ENCODE results near the gene RPRD2.

The RPRD2 gene

DNA sequence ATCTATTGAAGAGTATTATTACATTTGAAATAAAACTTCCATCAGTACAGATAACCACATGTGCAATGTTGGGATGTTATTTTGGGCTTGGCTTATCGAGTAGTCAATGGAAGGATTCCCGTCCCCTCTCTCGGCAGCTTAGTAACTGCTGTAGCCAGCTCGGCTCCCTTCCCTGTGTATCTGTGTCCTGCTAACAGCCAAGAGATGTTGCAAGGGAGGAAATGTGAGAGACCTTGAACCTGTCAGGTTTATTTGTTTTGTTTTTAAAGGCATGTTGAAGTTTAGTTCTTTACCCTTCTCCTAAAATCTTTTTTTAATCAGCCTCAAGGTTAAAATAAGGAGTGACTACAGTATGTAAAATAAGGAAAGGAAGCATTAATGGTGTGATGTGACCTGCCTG, 109.7 kb downstream of the RPRD2 start:
- Histone ChIP-seq H3K36me3 (ENCODE audit: control insufficient read depth, insufficient read depth, low read length) (peaks cover 12% of the 10 kb centered on the region), H4K8ac (ENCODE audit: low read depth, low read length) (no peak overlapping the region), H2BK120ac (ENCODE audit: low read depth, low read length) (no peak overlapping the region), H3K23ac (ENCODE audit: low read length) (no peak overlapping the region), H3K79me1 (ENCODE audit: low read length) (no peaks in the 10 kb centered on the region), H3K4me1 (ENCODE audit: control insufficient read depth, low read depth, low read length) (no peaks in the 10 kb centered on the region), H2AK5ac (ENCODE audit: low read length) (no peak overlapping the region), H4K5ac (ENCODE audit: low read length) (no peak overlapping the region), H2BK5ac (ENCODE audit: low read length) (no peak overlapping the region), H3K4me2 (ENCODE audit: low read length) (no peak overlapping the region), H3K9ac (ENCODE audit: low read length) (no peak overlapping the region), H3K18ac (ENCODE audit: low read length) (no peak overlapping the region), H2BK15ac (replicated peaks; ENCODE audit: low read depth) (no peak overlapping the region), H3K56ac (ENCODE audit: low read length) (no peak overlapping the region), H3K79me2 (ENCODE audit: control insufficient read depth, insufficient read depth, low read length) (no peaks in the 10 kb centered on the region), H3K4ac (ENCODE audit: low read depth, low read length) (no peak overlapping the region), H3K27ac (ENCODE audit: low read depth, low read length) (no peak overlapping the region), H3K27me3 (ENCODE audit: insufficient read depth, low read length, poor library complexity) (no peaks in the 10 kb centered on the region), H3K4me3 (ENCODE audit: low read length) (no peak overlapping the region)
- no peak for DNase-seq
- WGBS (ENCODE audit: extremely low coverage, insufficient coverage, low lambda C conversion rate) = no CpG with 5 or more reads among the region's 4 CpGs

DNA sequence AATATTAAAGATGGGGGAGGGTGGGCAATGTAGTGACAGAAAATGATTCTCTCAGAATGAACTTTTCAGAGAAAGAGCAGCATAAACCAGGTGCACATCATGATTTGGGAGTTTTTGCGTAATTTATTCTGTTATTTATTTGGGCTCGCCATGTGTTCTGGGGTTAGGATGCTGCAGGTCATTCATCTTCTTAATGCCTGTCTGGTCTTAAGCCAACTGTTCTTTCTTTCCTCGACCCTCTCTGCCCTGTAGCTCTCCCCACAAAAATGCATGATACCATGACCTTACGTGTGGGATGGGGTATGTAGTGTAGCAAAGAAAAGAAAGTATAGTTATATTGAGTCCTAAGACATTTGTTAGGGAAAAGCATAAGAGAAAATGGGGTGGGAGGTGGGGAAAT, 110.9 kb downstream of the RPRD2 start:
- H2AK5ac ChIP-seq (ENCODE audit: low read length) = no peak overlapping the region
- no peak overlapping the region for H3K56ac ChIP-seq (ENCODE audit: low read length)
- no peaks in the 10 kb centered on the region for H3K4me1 ChIP-seq (ENCODE audit: control insufficient read depth, low read depth, low read length)
- no peak overlapping the region for H3K4me2 ChIP-seq (ENCODE audit: low read length)
- H3K4me3 ChIP-seq (ENCODE audit: low read length) = no peak overlapping the region
- no peak overlapping the region for H2BK15ac ChIP-seq (replicated peaks; ENCODE audit: low read depth)
- no peak overlapping the region for H4K8ac ChIP-seq (ENCODE audit: low read depth, low read length)
- no peak overlapping the region for H3K18ac ChIP-seq (ENCODE audit: low read length)
- H3K4ac ChIP-seq (ENCODE audit: low read depth, low read length) = no peak overlapping the region
- H2BK120ac ChIP-seq (ENCODE audit: low read depth, low read length) = no peak overlapping the region
- H3K23ac ChIP-seq (ENCODE audit: low read length) = no peak overlapping the region
- DNase-seq = no peak
- H3K79me2 ChIP-seq (ENCODE audit: control insufficient read depth, insufficient read depth, low read length) = no peaks in the 10 kb centered on the region
- H3K27me3 ChIP-seq (ENCODE audit: insufficient read depth, low read length, poor library complexity) = no peaks in the 10 kb centered on the region
- no peak overlapping the region for H2BK5ac ChIP-seq (ENCODE audit: low read length)
- no peaks in the 10 kb centered on the region for H3K79me1 ChIP-seq (ENCODE audit: low read length)
- H3K9ac ChIP-seq (ENCODE audit: low read length) = no peak overlapping the region
- no CpG with 5 or more reads among the region's 4 CpGs for WGBS (ENCODE audit: extremely low coverage, insufficient coverage, low lambda C conversion rate)
- no peak overlapping the region for H3K27ac ChIP-seq (ENCODE audit: low read depth, low read length)
- H4K5ac ChIP-seq (ENCODE audit: low read length) = no peak overlapping the region
- peaks cover 12% of the 10 kb centered on the region for H3K36me3 ChIP-seq (ENCODE audit: control insufficient read depth, insufficient read depth, low read length)

GRCh38 chr1:150476754-150477153, 112.8 kb downstream of the RPRD2 start:
- no peak overlapping the region for H3K27ac ChIP-seq (ENCODE audit: low read depth, low read length)
- no peak overlapping the region for H3K4ac ChIP-seq (ENCODE audit: low read depth, low read length)
- H3K36me3 ChIP-seq (ENCODE audit: control insufficient read depth, insufficient read depth, low read length) = no peaks in the 10 kb centered on the region
- H2AK5ac ChIP-seq (ENCODE audit: low read length) = no peak overlapping the region
- H3K23ac ChIP-seq (ENCODE audit: low read length) = no peak overlapping the region
- H3K56ac ChIP-seq (ENCODE audit: low read length) = no peak overlapping the region
- no peak overlapping the region for H4K5ac ChIP-seq (ENCODE audit: low read length)
- H3K18ac ChIP-seq (ENCODE audit: low read length) = no peak overlapping the region
- no peaks in the 10 kb centered on the region for H3K79me2 ChIP-seq (ENCODE audit: control insufficient read depth, insufficient read depth, low read length)
- no peak overlapping the region for H3K9ac ChIP-seq (ENCODE audit: low read length)
- H3K79me1 ChIP-seq (ENCODE audit: low read length) = no peaks in the 10 kb centered on the region
- no peak overlapping the region for H2BK120ac ChIP-seq (ENCODE audit: low read depth, low read length)
- no peak overlapping the region for H4K8ac ChIP-seq (ENCODE audit: low read depth, low read length)
- WGBS (ENCODE audit: extremely low coverage, insufficient coverage, low lambda C conversion rate) = no CpG with 5 or more reads among the region's 3 CpGs
- DNase-seq = no peak
- H2BK15ac ChIP-seq (replicated peaks; ENCODE audit: low read depth) = no peak overlapping the region
- no peaks in the 10 kb centered on the region for H3K27me3 ChIP-seq (ENCODE audit: insufficient read depth, low read length, poor library complexity)
- H3K4me3 ChIP-seq (ENCODE audit: low read length) = no peak overlapping the region
- no peaks in the 10 kb centered on the region for H3K4me1 ChIP-seq (ENCODE audit: control insufficient read depth, low read depth, low read length)
- H3K4me2 ChIP-seq (ENCODE audit: low read length) = no peak overlapping the region
- H2BK5ac ChIP-seq (ENCODE audit: low read length) = no peak overlapping the region

DNA sequence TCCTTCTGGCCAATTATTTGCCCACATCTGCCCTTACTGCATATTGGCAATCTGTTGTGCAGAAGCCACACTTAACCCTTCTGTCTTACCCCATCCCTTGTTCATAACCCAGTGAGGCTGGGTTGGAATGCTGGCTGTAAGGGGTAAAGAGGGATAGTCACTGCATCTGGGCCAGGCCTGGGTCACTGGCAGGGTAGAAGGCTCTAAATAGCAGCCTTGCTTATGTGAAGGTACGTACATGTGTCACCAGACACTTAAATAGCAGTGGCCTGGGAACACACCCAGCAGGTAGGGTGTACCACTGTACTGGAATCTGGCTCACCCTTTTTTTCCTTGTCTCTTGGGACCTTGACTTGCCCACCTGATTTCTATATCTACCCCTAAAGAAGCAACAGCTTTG, 113.4 kb downstream of the RPRD2 start:
- no peak overlapping the region for H2BK120ac ChIP-seq (ENCODE audit: low read depth, low read length)
- no peak overlapping the region for H4K5ac ChIP-seq (ENCODE audit: low read length)
- no peak overlapping the region for H3K4me3 ChIP-seq (ENCODE audit: low read length)
- no peak overlapping the region for H2BK5ac ChIP-seq (ENCODE audit: low read length)
- no peak overlapping the region for H3K4me2 ChIP-seq (ENCODE audit: low read length)
- H3K27me3 ChIP-seq (ENCODE audit: insufficient read depth, low read length, poor library complexity) = no peaks in the 10 kb centered on the region
- no peaks in the 10 kb centered on the region for H3K79me2 ChIP-seq (ENCODE audit: control insufficient read depth, insufficient read depth, low read length)
- no peak overlapping the region for H2AK5ac ChIP-seq (ENCODE audit: low read length)
- WGBS (ENCODE audit: extremely low coverage, insufficient coverage, low lambda C conversion rate) = no CpG with 5 or more reads among the region's 1 CpG
- H2BK15ac ChIP-seq (replicated peaks; ENCODE audit: low read depth) = no peak overlapping the region
- H3K56ac ChIP-seq (ENCODE audit: low read length) = no peak overlapping the region
- no peak for DNase-seq
- H4K8ac ChIP-seq (ENCODE audit: low read depth, low read length) = no peak overlapping the region
- no peak overlapping the region for H3K23ac ChIP-seq (ENCODE audit: low read length)
- H3K36me3 ChIP-seq (ENCODE audit: control insufficient read depth, insufficient read depth, low read length) = no peaks in the 10 kb centered on the region
- H3K9ac ChIP-seq (ENCODE audit: low read length) = no peak overlapping the region
- H3K18ac ChIP-seq (ENCODE audit: low read length) = no peak overlapping the region
- no peak overlapping the region for H3K4ac ChIP-seq (ENCODE audit: low read depth, low read length)
- H3K79me1 ChIP-seq (ENCODE audit: low read length) = no peaks in the 10 kb centered on the region
- H3K4me1 ChIP-seq (ENCODE audit: control insufficient read depth, low read depth, low read length) = no peaks in the 10 kb centered on the region
- no peak overlapping the region for H3K27ac ChIP-seq (ENCODE audit: low read depth, low read length)

DNA sequence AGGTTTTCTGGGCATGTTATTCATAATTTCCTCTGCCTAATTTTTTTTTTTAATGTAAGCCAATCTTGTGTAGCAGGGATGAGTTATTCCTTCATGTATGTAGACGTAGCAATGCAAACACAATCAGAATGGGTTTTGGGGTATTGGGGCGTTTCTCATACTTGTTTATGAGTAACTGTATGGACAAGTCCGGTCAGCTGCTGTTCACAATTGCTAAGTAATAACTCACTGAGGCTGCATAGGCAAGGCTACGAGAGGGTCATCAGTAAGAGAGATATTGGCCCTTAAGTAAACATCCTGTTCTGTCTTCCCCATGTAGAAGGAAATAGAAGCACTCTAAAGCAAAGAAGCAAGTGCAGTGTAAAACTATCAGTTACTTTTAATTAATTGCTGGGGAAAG, 113.8 kb downstream of the RPRD2 start:
- no peaks in the 10 kb centered on the region for H3K4me1 ChIP-seq (ENCODE audit: control insufficient read depth, low read depth, low read length)
- H3K79me2 ChIP-seq (ENCODE audit: control insufficient read depth, insufficient read depth, low read length) = no peaks in the 10 kb centered on the region
- H2BK15ac ChIP-seq (replicated peaks; ENCODE audit: low read depth) = no peak overlapping the region
- H3K4me2 ChIP-seq (ENCODE audit: low read length) = no peak overlapping the region
- H4K8ac ChIP-seq (ENCODE audit: low read depth, low read length) = no peak overlapping the region
- H3K18ac ChIP-seq (ENCODE audit: low read length) = no peak overlapping the region
- no peak for DNase-seq
- H3K9ac ChIP-seq (ENCODE audit: low read length) = no peak overlapping the region
- no peak overlapping the region for H3K56ac ChIP-seq (ENCODE audit: low read length)
- no peaks in the 10 kb centered on the region for H3K79me1 ChIP-seq (ENCODE audit: low read length)
- H3K4me3 ChIP-seq (ENCODE audit: low read length) = no peak overlapping the region
- no peaks in the 10 kb centered on the region for H3K36me3 ChIP-seq (ENCODE audit: control insufficient read depth, insufficient read depth, low read length)
- H2AK5ac ChIP-seq (ENCODE audit: low read length) = no peak overlapping the region
- H3K27ac ChIP-seq (ENCODE audit: low read depth, low read length) = no peak overlapping the region
- no CpG with 5 or more reads among the region's 4 CpGs for WGBS (ENCODE audit: extremely low coverage, insufficient coverage, low lambda C conversion rate)
- no peak overlapping the region for H4K5ac ChIP-seq (ENCODE audit: low read length)
- no peak overlapping the region for H2BK5ac ChIP-seq (ENCODE audit: low read length)
- H3K27me3 ChIP-seq (ENCODE audit: insufficient read depth, low read length, poor library complexity) = no peaks in the 10 kb centered on the region
- H2BK120ac ChIP-seq (ENCODE audit: low read depth, low read length) = no peak overlapping the region
- no peak overlapping the region for H3K4ac ChIP-seq (ENCODE audit: low read depth, low read length)
- no peak overlapping the region for H3K23ac ChIP-seq (ENCODE audit: low read length)

DNA sequence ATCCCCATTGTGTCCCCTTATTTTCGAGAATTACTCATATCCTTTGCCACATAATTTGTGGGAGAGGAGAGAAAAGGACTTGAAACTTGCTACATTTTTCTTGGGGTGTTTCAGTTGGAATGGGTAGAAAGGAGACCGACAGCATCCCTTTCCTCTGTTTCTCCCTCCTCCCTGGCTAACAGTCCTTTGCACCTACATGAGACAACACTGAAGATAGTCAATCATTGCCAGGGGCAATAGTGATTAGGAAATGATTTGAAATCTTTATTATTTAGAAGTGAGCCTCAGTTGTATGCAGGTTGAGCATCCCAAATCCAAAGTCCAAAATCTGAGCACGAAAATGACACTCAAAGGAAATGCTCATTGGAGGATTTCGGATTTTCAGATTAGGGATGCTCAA, 115.4 kb downstream of the RPRD2 start:
- no peak overlapping the region for H3K18ac ChIP-seq (ENCODE audit: low read length)
- no peak for DNase-seq
- H3K23ac ChIP-seq (ENCODE audit: low read length) = no peak overlapping the region
- no peak overlapping the region for H3K4me3 ChIP-seq (ENCODE audit: low read length)
- no peak overlapping the region for H3K4ac ChIP-seq (ENCODE audit: low read depth, low read length)
- H2BK15ac ChIP-seq (replicated peaks; ENCODE audit: low read depth) = no peak overlapping the region
- no peak overlapping the region for H3K4me2 ChIP-seq (ENCODE audit: low read length)
- H3K79me2 ChIP-seq (ENCODE audit: control insufficient read depth, insufficient read depth, low read length) = no peaks in the 10 kb centered on the region
- H2BK5ac ChIP-seq (ENCODE audit: low read length) = no peak overlapping the region
- no peak overlapping the region for H4K5ac ChIP-seq (ENCODE audit: low read length)
- H3K9ac ChIP-seq (ENCODE audit: low read length) = no peak overlapping the region
- H3K36me3 ChIP-seq (ENCODE audit: control insufficient read depth, insufficient read depth, low read length) = no peaks in the 10 kb centered on the region
- WGBS (ENCODE audit: extremely low coverage, insufficient coverage, low lambda C conversion rate) = no CpG with 5 or more reads among the region's 4 CpGs
- H3K27me3 ChIP-seq (ENCODE audit: insufficient read depth, low read length, poor library complexity) = no peaks in the 10 kb centered on the region
- H2AK5ac ChIP-seq (ENCODE audit: low read length) = no peak overlapping the region
- H4K8ac ChIP-seq (ENCODE audit: low read depth, low read length) = no peak overlapping the region
- H3K4me1 ChIP-seq (ENCODE audit: control insufficient read depth, low read depth, low read length) = no peaks in the 10 kb centered on the region
- no peaks in the 10 kb centered on the region for H3K79me1 ChIP-seq (ENCODE audit: low read length)
- H3K56ac ChIP-seq (ENCODE audit: low read length) = no peak overlapping the region
- H3K27ac ChIP-seq (ENCODE audit: low read depth, low read length) = no peak overlapping the region
- H2BK120ac ChIP-seq (ENCODE audit: low read depth, low read length) = no peak overlapping the region
